Endometrial microvascular endothelial cells (primary cell): ENCODE measurements around the gene NDUFA12. TPM values are rescaled to one million over a fixed set of nuclear protein-coding genes. Genes with fewer than 3 reads are reported as not detected.
"Not testable (repeated sequence)": the region's sequence is repeated elsewhere in the genome, so short reads cannot be mapped to it uniquely, and the experiment has no call there.

Source experiments
- in situ Hi-C: cut with HindIII; loops from 2 replicates; pipeline ENCODE4 v1.10.0; 2017; ENCODE audit warnings: low sequenced_read_pairs, low pct_unique_long_range_greater_than_20kb; ENCODE audit errors: inconsistent ontology term
- total RNA-seq: library from RNA; depleted of rRNA; stranded (reverse); fragments of >200 nt; gene quantifications from one replicate; pipeline ENCODE4 v1.2.3, GENCODE V29; 2015; ENCODE audit errors: inconsistent ontology term

NDUFA12 gene
- total RNA-seq, result 228 TPM

- in situ Hi-C loops, result no loop called here
These were observed at the start of gene NDUFA12 for GRCh38 chr12:95003213-95003920. TSS of gene NDUFA12 (minus strand) at chr12:95003697. CDS start at chr12:95003680, 17 bp downstream.

- in situ Hi-C loops, result no loop called here
These were observed 47.7 kb upstream of the NDUFA12 start for GRCh38 chr12:95051241-95051640.

- in situ Hi-C loops, result no loop called here
These were observed 34.4 kb upstream of the NDUFA12 start for GRCh38 chr12:95037906-95038305.

- in situ Hi-C loops, result no loop called here
These were observed 31.3 kb upstream of the NDUFA12 start for GRCh38 chr12:95034750-95035149.

GRCh38 chr12:95022477-95022876 lies 19.0 kb upstream of the NDUFA12 start:
- in situ Hi-C loops, result no loop called here

GRCh38 chr12:95017482-95017881 lies 14.0 kb upstream of the NDUFA12 start:
- in situ Hi-C loops, result no loop called here

GRCh38 chr12:95016120-95016519 lies 12.6 kb upstream of the NDUFA12 start:
- in situ Hi-C loops, result no loop called here

GRCh38 chr12:95014554-95014953 lies 11.1 kb upstream of the NDUFA12 start:
- in situ Hi-C loops, result no loop called here

GRCh38 chr12:95006206-95006605 lies 2.7 kb upstream of the NDUFA12 start:
- in situ Hi-C loops, result no loop called here

- in situ Hi-C loops, result no loop called here
These were observed 1.1 kb upstream of the NDUFA12 start for GRCh38 chr12:95004610-95005009.

GRCh38 chr12:95003921-95004272 lies 400 bp upstream of the NDUFA12 start:
- in situ Hi-C loops, result no loop called here

- in situ Hi-C loops, result no loop called here
These were observed 743 bp downstream of the NDUFA12 start for GRCh38 chr12:95002754-95003153.

GRCh38 chr12:94998326-94998725 lies 5.2 kb downstream of the NDUFA12 start:
- in situ Hi-C loops, result no loop called here

- in situ Hi-C loops, result no loop called here
These were observed 5.8 kb downstream of the NDUFA12 start for GRCh38 chr12:94997726-94998125.

- in situ Hi-C loops, result no loop called here
These were observed 6.4 kb downstream of the NDUFA12 start for GRCh38 chr12:94997061-94997460.

GRCh38 chr12:94994312-94994711 lies 9.2 kb downstream of the NDUFA12 start:
- in situ Hi-C loops, result no loop called here

- in situ Hi-C loops, result not testable (repeated sequence)
These were observed 9.6 kb downstream of the NDUFA12 start for GRCh38 chr12:94993855-94994254.

- in situ Hi-C loops, result no loop called here
These were observed 13.3 kb downstream of the NDUFA12 start for GRCh38 chr12:94990222-94990621.

GRCh38 chr12:94988471-94988870 lies 15.0 kb downstream of the NDUFA12 start:
- in situ Hi-C loops, result no loop called here

GRCh38 chr12:94987801-94988200 lies 15.7 kb downstream of the NDUFA12 start:
- in situ Hi-C loops, result no loop called here

GRCh38 chr12:94987076-94987669 lies 16.3 kb downstream of the NDUFA12 start:
- in situ Hi-C loops, result no loop called here
